GM21447 (cell line): Measurements from ENCODE around the gene WDR27.
"Not testable (repeated sequence)": the region's sequence is repeated elsewhere in the genome, so short reads cannot be mapped to it uniquely, and the experiment has no call there.

Source experiments
- ATAC-seq: cut with Tn5 transposase; IDR thresholded peaks from one replicate; pipeline ENCODE4 v1.9.1; 2021; ENCODE audit not compliant: unreplicated experiment

Gene WDR27

GRCh38 chr6:169533301-169534038 is 168.4 kb downstream of the WDR27 start:
- no peak for ATAC-seq

- ATAC-seq, result no peak
These were observed 171.1 kb downstream of the WDR27 start for GRCh38 chr6:169530752-169531123.

- ATAC-seq, result no peak
These were observed 171.7 kb downstream of the WDR27 start for GRCh38 chr6:169529931-169530751.

GRCh38 chr6:169528755-169529154 is 173.1 kb downstream of the WDR27 start:
- ATAC-seq, result no peak

DNA sequence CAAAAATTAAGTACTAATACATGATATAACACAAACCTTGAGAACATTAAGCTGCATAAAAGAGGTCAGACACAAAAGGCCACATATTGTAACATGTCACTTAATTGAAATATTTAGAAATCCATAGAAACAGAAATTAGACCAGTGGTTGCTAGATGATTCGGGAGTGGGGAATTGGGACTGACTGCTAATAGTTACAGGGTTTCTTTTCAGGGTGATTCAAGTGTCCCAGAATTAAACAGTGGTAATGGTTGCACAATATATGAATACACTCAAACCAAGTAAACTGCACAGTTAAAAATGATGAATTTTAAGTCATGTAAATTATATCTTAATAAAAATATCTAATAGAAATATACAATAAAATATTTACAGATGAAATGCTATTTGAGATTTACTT is 174.5 kb downstream of the WDR27 start:
- ATAC-seq, result no peak

GRCh38 chr6:169521825-169522224 is 180.0 kb downstream of the WDR27 start:
- ATAC-seq, result no peak

DNA sequence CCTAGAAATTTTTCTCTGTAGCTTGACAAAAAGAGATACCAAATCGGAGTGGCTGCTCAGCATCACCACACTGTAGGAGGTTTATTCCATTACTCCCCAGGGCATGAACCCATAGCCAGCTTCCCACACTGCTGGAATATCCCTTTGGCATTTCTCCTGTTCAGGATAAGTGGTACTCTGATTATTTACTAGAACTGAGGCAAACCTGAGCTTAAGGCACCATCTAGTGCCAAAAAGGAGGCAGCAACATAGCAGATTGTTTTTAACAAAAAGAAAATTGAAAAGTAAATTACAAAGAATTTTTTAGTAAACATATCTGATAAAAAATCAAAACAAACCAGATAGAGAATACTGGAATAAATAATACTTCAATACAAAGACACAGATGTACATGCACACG is 181.7 kb downstream of the WDR27 start:
- no peak for ATAC-seq

DNA sequence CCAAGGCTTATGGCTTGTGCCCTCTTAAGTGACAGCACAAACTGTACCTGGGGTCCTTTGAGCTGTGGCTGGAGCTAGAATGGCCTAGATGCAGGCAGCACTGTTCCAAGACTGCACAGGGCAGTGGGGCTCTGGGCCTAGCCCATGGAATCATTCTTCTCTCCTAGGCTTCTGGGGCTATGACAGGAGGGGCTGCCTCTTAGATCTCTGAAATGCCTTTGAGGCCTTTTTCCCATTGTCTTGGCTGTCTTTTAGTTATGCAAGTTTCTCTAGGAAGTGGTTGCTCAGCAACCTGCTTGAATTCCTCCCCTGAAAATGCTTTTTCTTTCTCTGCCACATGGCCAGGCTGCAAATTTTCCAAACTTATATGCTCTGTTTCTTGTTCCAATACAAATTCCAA is 183.4 kb downstream of the WDR27 start:
- ATAC-seq, result no peak

- ATAC-seq, result no peak
These were observed 188.2 kb downstream of the WDR27 start for GRCh38 chr6:169513478-169514193.

DNA sequence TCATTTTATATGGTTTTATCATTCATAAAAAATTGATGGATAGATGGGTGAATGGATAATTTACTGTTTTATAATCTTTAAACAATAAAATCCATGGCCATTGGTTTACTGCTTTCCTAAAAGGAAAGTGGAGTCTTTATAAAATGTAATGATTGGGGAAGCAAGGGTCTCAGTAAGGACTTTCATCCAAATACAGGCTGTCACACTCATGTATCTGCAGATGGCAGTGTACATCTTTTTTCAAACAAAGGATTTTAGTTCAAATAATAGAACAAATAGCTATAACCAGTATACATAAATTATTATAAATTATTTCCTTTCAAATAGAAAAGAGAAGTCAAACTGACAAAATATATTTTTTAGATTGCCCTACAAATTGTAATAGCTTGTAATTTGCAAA is 190.0 kb downstream of the WDR27 start:
- ATAC-seq, result not testable (repeated sequence)

DNA sequence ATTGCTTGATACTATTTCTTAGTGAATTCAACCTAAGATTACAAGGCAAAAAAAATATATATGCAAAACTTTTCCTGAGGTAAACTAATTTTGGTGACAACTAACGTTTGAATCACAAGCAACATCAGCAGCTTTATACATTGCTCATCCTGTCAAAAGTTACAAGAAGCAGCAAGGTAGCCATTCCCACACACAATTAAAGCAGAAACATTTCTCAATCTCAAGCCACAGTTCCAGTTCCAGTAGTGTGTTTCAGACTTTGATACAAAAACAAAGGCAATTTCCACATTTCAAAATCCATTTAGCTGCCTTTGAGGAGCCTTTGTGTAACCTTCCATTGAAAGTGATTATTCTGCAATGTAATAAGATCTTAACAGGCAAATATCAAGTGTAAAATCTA is 191.0 kb downstream of the WDR27 start:
- ATAC-seq, result no peak

GRCh38 chr6:169508452-169508851 is 193.4 kb downstream of the WDR27 start:
- no peak for ATAC-seq

DNA sequence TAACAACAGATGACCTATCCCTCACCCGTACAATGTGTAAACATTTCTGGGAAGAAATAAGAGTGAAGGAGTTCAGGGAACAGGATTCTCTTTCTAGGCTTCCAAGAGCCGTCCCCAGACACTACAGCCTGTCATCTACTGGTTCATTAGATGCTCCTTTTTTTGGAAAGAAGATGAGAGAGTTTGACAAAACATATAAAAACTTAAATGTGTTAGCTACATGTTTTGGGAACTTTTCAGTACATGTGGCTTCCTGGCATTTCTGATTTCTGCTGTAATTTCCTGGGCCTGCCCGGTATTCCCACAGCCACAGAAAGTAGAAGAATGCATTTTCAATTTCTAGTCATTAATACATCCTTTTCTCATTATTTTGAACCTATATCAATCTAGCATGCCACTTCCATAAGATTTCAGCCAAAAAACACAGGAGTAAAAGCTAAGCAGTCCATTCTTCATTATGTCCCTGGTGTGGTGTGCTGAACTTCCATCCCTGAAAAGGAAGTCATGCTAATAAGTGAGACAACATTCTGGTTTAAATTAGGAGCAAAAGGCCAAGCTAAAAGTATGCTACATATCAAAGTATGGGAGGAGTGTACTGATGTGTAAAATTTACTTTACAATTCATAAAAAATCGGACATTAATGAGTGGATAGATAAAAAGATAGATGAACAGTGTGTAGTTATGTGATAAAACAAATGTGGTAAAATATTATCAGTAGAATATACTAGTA is 198.2 kb downstream of the WDR27 start:
- ATAC-seq, result no peak

GRCh38 chr6:169502445-169502844 is 199.4 kb downstream of the WDR27 start:
- no peak for ATAC-seq

DNA sequence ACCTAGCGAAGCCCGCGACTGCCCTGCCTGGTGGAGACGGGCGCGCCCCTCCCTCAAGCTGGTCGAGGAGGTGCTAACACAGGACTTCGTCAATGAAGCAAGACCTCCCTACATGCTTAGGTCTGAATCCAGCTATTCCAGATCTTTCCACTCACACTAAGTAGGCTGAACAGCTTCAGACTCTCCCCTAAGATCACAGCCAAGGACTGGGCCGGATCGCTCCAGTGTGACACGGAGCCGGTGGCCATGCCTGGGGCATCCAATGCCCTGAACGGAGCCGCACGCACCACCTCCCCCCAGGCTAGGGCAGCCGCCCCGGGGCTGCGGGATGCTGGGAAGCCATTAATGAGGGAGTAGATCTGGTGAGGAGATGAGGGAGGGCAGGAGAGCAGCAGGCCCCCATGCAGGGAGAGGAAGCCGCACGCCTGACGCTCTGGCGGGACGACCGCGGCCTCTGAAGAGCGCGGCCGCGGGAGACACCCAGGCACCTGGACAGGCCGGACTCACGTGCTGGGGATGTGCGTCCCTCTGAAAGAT is 200.0 kb downstream of the WDR27 start:
- ATAC-seq, result no peak

- ATAC-seq, result no peak
These were observed 200.7 kb downstream of the WDR27 start for GRCh38 chr6:169501128-169501527.

GRCh38 chr6:169500688-169501087 is 201.1 kb downstream of the WDR27 start:
- no peak for ATAC-seq

- ATAC-seq, result no peak
These were observed 202.0 kb downstream of the WDR27 start for GRCh38 chr6:169499848-169500247.

DNA sequence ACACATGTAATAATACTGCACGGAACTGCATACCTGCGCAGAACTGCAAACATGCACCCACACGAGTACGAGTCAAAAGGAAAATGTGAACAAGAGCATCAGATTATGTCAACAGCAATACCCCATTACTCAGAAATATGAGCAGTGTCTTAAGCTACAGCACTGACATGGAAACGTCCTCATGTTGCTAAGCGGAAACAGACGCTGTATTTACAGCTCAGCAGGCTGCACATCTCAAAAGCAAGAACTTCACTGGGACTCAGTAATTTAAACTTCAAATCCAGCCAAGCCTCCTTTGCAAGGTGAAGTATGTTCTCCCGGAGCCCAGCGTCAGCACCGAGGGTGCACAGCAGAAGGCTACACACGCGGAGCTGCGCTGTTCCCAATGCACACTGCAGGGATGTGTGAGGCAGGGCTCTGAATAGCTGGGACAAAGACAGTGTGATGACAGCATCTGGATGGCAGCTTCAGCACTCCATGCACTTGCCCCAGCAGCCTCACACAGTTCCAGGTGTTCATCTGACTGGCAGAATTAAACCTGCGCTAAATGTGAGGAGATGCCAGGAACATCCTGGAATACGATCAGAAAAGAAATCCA is 202.8 kb downstream of the WDR27 start:
- ATAC-seq, result no peak

DNA sequence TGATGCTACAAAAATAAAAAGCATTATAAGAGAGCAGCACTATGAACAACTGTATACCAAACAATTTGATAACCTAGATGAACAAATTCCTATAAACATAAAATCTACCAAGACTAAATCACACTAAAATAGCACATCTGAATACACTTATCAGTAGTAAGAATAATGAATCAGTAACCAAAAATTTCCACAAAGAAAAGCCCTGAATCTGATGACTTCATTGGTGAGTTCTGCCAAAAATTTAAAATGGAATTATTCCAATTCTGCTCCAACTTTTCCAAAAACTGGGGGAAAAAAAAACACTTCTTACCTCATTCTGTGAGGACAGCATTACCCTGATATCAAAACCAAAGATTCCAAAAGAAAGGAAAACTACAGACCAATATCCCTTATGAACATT is 206.2 kb downstream of the WDR27 start:
- ATAC-seq, result no peak
